ENCODE data around the gene EFEMP1.

GRCh38 chr2:55879976-55880375 lies 43.6 kb downstream of the EFEMP1 start:
- TF ChIP-seq CTCF (IDR thresholded peaks at IDR 0.05): no peak
- TF ChIP-seq POLR2A (IDR thresholded peaks at IDR 0.05): no peak

Data from esophagus squamous epithelium (tissue), 4 donors.